Hepatic stellate cell (primary cell): ENCODE measurements around the gene AMER1.

ENCODE experiments used
- DNase-seq: peaks from one replicate; pipeline ENCODE4 v3.0.0; 2011; ENCODE audit warnings: low spot score

AMER1 gene

DNA sequence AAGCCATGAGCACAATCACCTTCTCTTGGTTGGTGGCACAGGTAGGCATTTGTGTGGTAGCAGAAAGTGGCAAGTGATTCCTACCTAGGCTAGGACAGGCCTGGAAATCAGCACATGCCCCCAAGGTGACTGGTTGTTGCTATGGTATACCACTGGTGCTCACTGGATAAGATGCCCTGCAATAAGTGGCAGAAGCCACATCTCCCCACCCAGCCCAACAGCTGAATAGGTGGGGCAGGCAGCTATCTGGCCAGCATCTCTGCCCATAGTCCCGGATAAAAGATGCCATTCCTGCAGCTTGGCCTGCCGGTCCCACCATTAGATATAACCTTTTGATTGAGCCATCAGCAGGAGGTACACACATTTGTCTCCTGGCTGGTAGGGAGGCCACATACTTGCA is 21.1 kb downstream of the AMER1 start:
- DNase-seq, result no peak

DNA sequence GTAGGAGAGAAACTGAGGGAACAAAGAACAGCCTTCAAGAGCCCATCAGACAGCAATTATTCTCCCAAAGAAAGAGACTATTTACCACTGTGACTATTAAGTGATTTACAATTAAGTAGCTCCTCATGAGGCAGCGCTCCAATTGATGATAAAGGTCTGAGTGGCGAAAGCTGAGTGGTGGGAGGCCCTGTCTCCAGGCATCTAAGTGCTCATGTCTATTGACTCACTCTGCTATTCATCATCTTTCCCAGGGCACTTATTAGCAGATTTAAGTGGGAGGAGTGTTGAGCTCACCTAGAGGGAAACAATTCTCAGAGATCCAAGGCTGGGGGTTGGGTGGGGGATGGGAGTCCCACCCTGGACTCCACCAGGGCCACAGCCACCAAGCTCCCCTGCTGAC is 23.3 kb downstream of the AMER1 start:
- DNase-seq, result no peak

DNA sequence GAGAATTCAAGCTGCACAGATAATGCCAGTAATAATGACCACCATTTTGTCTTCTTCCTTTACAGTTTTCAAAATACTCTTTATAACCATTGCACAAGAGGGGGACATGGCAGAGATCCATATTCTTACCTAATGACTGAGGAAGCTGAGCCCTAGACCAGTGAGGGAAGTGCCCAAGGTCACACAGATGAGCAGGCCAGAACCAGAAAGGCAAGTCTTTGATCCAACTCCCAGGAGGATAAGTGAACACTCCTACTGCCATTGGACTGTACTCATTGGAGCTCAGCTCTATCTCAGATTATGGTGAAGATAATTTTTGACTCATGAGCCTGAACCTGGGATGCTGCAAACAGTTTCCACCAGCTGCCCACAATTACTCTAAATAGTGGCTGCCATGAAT is 28.6 kb downstream of the AMER1 start:
- no peak for DNase-seq

DNA sequence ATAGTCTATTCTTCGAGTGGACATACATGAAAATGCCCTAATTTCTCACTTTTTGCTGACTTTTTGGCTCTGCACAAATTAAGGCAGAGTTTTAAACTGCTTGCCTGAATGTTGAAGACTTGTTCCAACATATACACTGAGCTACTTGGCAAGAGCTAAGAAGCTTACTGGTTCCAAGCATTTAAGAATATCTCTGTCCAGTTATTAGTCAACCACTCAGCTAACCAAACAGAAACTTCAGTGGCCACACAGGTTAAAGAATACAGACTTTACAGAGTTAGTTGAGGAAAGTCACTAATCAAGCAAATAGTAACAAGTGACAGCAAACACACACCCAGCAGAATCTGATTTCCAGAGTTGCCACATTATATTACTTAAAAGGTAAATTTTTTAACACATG is 35.5 kb downstream of the AMER1 start:
- no peak for DNase-seq

DNA sequence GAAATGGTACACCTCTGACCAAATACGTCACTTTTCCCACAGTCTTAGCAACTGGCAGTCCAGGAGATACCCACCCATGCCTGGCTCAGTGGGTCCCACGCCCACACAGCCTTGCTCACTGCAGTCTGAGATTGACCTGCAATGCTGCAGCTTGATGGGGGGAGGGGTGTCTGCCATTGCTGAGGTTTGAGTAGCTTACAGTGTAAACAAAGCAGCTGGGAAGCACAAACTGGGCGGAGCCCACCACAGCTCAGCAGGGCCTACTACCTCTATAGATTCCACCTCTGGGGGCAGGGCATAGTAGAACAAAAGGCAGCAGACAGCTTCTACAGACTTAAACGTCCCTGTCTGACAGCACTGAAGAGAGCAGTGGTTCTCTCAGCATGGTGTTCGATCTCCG is 52.7 kb downstream of the AMER1 start:
- DNase-seq, result no peak

DNA sequence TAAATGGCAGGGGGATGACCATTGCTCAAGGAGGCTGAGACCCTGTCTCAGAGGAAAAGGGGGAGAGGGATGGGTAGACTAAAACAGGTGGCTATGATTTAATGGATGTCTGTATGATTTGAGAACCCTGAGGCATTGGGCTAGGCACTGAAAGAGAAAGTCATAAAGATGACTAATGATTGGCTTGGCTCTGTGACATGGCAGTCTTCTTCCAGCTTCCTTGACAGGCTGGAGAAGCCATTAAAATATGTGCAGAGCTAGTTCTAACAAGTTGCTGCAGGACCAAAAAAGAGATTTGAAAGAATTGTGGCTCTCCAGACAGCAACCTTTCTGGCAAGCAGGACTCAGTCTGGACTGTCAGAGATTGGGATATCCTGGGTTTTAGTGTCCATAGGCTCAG is 53.6 kb downstream of the AMER1 start:
- DNase-seq, result no peak

DNA sequence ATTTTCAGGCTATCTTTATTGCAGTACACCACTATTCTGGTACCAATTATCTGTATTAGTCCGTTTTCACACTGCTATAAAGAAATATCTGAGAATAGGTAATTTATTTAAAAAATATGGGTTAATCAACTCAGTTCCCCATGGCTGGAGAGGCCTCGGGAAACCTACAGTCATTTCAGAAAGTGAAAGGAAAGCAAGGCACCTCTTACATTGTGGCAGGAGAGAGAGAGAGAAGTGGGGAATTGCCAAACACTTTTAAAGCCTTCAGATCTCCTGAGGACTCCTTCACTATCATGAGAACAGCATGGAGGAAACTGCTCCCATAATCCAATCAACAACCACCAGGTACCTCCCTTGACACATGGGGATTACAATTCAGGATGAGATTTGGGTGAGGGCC is 54.7 kb downstream of the AMER1 start:
- no peak for DNase-seq
